CD14-positive monocyte (primary cell): ENCODE results near the gene KIF5C. TPM values are rescaled to one million over a fixed set of nuclear protein-coding genes. Genes with fewer than 3 reads are reported as not detected.
A peak's percentile ranks its signal among the peaks of the same experiment; 100 is the strongest.

ENCODE experiments used
- DNase-seq, 3 donors: peaks; one replicate each; pipeline ENCODE4 v3.0.0-alpha.2; 2011 to 2022
- H2AFZ ChIP-seq: 2 replicates; pipeline ENCODE4 v1.6.0; 2012; ENCODE audit warnings: mild to moderate bottlenecking, low read depth, low read length, inconsistent platforms; ENCODE audit not compliant: insufficient read depth, poor library complexity, severe bottlenecking
- H3K27ac ChIP-seq, 2 donors: 1 replicate in 1 of 2; 2 replicates in 1 of 2; pipeline ENCODE4 v1.5.1; 2012 to 2013; ENCODE audit warnings: low read length in 2 of 2, control low read depth in 1 of 2, inconsistent platforms in 1 of 2, low read depth in 1 of 2, mild to moderate bottlenecking in 1 of 2
- H3K27me3 ChIP-seq, 2 donors: one replicate each; pipeline versions ENCODE4 v1.6.0 to v1.6.1; 2011 to 2013; ENCODE audit warnings: low read length in 2 of 2; ENCODE audit not compliant: control insufficient read depth in 2 of 2, insufficient read depth in 2 of 2
- H3K36me3 ChIP-seq, 2 donors: replicated peaks in 1 of 2; 1 replicate in 1 of 2; 2 replicates in 1 of 2; pipeline versions ENCODE4 v1.5.1 to v1.6.1; 2012 to 2013; ENCODE audit warnings: low read length in 2 of 2, control low read depth in 1 of 2, inconsistent platforms in 1 of 2, mild to moderate bottlenecking in 1 of 2; ENCODE audit not compliant: insufficient read depth in 2 of 2, control insufficient read depth in 1 of 2
- H3K4me1 ChIP-seq, 2 donors: 1 replicate in 1 of 2; 2 replicates in 1 of 2; pipeline versions ENCODE4 v1.5.1 to v1.6.1; 2012 to 2013; ENCODE audit warnings: low read length in 2 of 2, control low read depth in 1 of 2, inconsistent platforms in 1 of 2, mild to moderate bottlenecking in 1 of 2, moderate library complexity in 1 of 2; ENCODE audit not compliant: insufficient read depth in 2 of 2, control insufficient read depth in 1 of 2
- H3K4me2 ChIP-seq: replicated peaks from 2 replicates; pipeline ENCODE3; 2012; ENCODE audit warnings: low read length, moderate library complexity, mild to moderate bottlenecking; ENCODE audit not compliant: poor library complexity, severe bottlenecking; ENCODE audit errors: extremely low read depth
- H3K4me3 ChIP-seq, 3 experiments: fragments of 200-600 bp in 1 of 3; sonication (generic) in 1 of 3; replicated peaks in 1 of 3; 1 replicate in 2 of 3; 2 replicates in 1 of 3; pipeline ENCODE4 v1.5.1; 2011 to 2013; ENCODE audit warnings: low read length in 3 of 3, mild to moderate bottlenecking in 3 of 3, control low read depth in 2 of 3, low read depth in 2 of 3, inconsistent platforms in 1 of 3, moderate library complexity in 1 of 3
- H3K79me2 ChIP-seq: 2 replicates; pipeline ENCODE4 v1.6.0; 2012; ENCODE audit warnings: mild to moderate bottlenecking, control low read depth, inconsistent platforms, low read length, moderate library complexity; ENCODE audit not compliant: insufficient read depth
- H3K9ac ChIP-seq: 2 replicates; pipeline ENCODE4 v1.6.0; 2017; ENCODE audit warnings: low read length, mild to moderate bottlenecking; ENCODE audit not compliant: insufficient read depth, poor library complexity, severe bottlenecking
- H3K9me3 ChIP-seq, 2 donors: replicated peaks in 1 of 2; 1 replicate in 1 of 2; 2 replicates in 1 of 2; pipeline versions ENCODE4 v1.5.1 to v1.6.1; 2012 to 2013; ENCODE audit warnings: low read length in 2 of 2, control low read depth in 1 of 2; ENCODE audit not compliant: control insufficient read depth in 1 of 2, insufficient read depth in 1 of 2
- H4K20me1 ChIP-seq: 2 replicates; pipeline ENCODE4 v1.6.0; 2012; ENCODE audit warnings: mild to moderate bottlenecking, low read length, control low read depth, moderate library complexity; ENCODE audit not compliant: insufficient read depth
- H3K27ac Mint-ChIP-seq, 7 donors: one replicate each; pipeline ENCODE4 v1.8.0; 2020; ENCODE audit warnings: mild to moderate bottlenecking in 7 of 7, mixed read lengths in 7 of 7, moderate library complexity in 6 of 7, inconsistent platforms in 2 of 7
- H3K27me3 Mint-ChIP-seq, 3 donors: one replicate each; pipeline ENCODE4 v1.8.0; 2021 to 2022; ENCODE audit warnings: low read depth in 3 of 3, mild to moderate bottlenecking in 3 of 3, mixed read lengths in 3 of 3, moderate library complexity in 3 of 3, inconsistent platforms in 1 of 3
- H3K36me3 Mint-ChIP-seq, 2 donors: one replicate each; pipeline ENCODE4 v1.8.0; 2020; ENCODE audit warnings: mixed read lengths in 2 of 2, inconsistent platforms in 1 of 2, mild to moderate bottlenecking in 1 of 2
- H3K4me1 Mint-ChIP-seq: one replicate; pipeline ENCODE4 v1.8.0; 2020; ENCODE audit warnings: mild to moderate bottlenecking, mixed read lengths
- H3K4me3 Mint-ChIP-seq, 2 donors: one replicate each; pipeline ENCODE4 v1.8.0; 2020; ENCODE audit warnings: mild to moderate bottlenecking in 2 of 2, mixed read lengths in 2 of 2, moderate library complexity in 1 of 2
- H3K9me3 Mint-ChIP-seq, 7 donors: one replicate each; pipeline ENCODE4 v1.8.0; 2020 to 2022; ENCODE audit warnings: mixed read lengths in 7 of 7, mild to moderate bottlenecking in 6 of 7, moderate library complexity in 6 of 7, inconsistent platforms in 2 of 7
- WGBS: methylation state at CpG from one replicate; pipeline ENCODE4 v1.1.5; 2013; ENCODE audit warnings: missing lambda C conversion rate; ENCODE audit not compliant: insufficient coverage; 5-methylcytosine and 5-hydroxymethylcytosine counted together
- intact Hi-C, 2 donors: fragments of 100-400 bp; cut with micrococcal nuclease; formaldehyde crosslinking; loops; one replicate each; pipeline versions ENCODE4 v1.15.0 to v1.15.1; 2023
- polyA plus RNA-seq, 3 donors: library from polyadenylated mRNA; depleted of rRNA in 1 of 3; unstranded in 2 of 3; stranded (reverse) in 1 of 3; fragments of 300-500 nt in 2 of 3; fragments of >200 nt in 1 of 3; fragmentation: Illumina TruSeq in 2 of 3; gene quantifications; 1 replicate in 2 of 3; 2 replicates in 1 of 3; pipeline ENCODE4 v1.2.3, GENCODE V29; 2012 to 2021
- TF ChIP-seq, protein P1 (sequence below): fragments of 200-600 bp; IDR thresholded peaks from one replicate; pipeline ENCODE4 v1.8.0; 2022; ENCODE audit warnings: antibody characterized with exemption, mild to moderate bottlenecking

KIF5C gene
- polyA plus RNA-seq, 3 donors, result 0.04 TPM; not detected in 2

DNA sequence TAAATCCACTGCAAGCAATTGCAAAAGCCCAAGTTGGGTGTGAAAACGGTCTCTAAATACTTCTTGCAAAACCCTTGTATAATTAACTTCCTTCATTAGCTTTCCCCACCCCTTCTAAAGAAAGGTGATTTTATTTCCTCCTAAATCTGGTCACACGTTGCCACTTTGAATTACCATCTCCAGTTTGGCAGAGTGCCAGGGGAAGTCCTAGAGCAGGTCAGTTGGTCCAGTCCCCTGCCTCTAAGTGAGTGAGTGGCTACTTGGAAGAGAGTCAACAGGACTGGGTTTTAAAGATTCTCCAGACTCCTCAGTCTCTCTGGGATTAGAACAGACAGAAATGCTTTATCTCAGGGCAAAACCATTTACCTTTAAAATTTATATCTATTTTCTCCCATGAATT lies 144.7 kb downstream of the KIF5C start:
- Histone ChIP-seq H4K20me1 (no peaks in the 10 kb centered on the region), H3K27ac (peak overlapping the region in 1 of 2 donors; percentile 12), H3K36me3 (no peaks in the 10 kb centered on the region), H3K27me3 (no peaks in the 10 kb centered on the region), H2AFZ (no peak overlapping the region), H3K4me1 (peaks cover 36 to 39% of the 10 kb centered on the region in 2 donors), H3K4me2 (peak overlapping the region; percentile 28), H3K4me3 (no peak overlapping the region), H3K9me3 (no peaks in the 10 kb centered on the region), H3K9ac (no peak overlapping the region), H3K79me2 (no peaks in the 10 kb centered on the region)
- H3K36me3 Mint-ChIP-seq, result peaks cover 0 to 2% of the 10 kb centered on the region in 2 donors
- H3K4me1 Mint-ChIP-seq, result peaks cover 43% of the 10 kb centered on the region
- WGBS, result no CpG with 5 or more reads among the region's 2 CpGs
- peak; percentile 17 to 57 (median 35) for DNase-seq
- H3K4me3 Mint-ChIP-seq, result peak overlapping the region in 1 of 2 donors; percentile 73
- H3K9me3 Mint-ChIP-seq, result no peaks in the 10 kb centered on the region
- TF ChIP-seq, protein P1, sequence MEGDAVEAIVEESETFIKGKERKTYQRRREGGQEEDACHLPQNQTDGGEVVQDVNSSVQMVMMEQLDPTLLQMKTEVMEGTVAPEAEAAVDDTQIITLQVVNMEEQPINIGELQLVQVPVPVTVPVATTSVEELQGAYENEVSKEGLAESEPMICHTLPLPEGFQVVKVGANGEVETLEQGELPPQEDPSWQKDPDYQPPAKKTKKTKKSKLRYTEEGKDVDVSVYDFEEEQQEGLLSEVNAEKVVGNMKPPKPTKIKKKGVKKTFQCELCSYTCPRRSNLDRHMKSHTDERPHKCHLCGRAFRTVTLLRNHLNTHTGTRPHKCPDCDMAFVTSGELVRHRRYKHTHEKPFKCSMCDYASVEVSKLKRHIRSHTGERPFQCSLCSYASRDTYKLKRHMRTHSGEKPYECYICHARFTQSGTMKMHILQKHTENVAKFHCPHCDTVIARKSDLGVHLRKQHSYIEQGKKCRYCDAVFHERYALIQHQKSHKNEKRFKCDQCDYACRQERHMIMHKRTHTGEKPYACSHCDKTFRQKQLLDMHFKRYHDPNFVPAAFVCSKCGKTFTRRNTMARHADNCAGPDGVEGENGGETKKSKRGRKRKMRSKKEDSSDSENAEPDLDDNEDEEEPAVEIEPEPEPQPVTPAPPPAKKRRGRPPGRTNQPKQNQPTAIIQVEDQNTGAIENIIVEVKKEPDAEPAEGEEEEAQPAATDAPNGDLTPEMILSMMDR, result no peak
- intact Hi-C loops, result loop anchor here (2.0 to 5.0 kb wide), 3 partner anchors 293 to 543 kb away; no protein-coding TSS in a partner anchor
- H3K27me3 Mint-ChIP-seq, result peaks cover 2 to 8% (median 4%) of the 10 kb centered on the region in 3 donors
- peak overlapping the region in 2 of 7 donors; percentile 24 to 75 for H3K27ac Mint-ChIP-seq

DNA sequence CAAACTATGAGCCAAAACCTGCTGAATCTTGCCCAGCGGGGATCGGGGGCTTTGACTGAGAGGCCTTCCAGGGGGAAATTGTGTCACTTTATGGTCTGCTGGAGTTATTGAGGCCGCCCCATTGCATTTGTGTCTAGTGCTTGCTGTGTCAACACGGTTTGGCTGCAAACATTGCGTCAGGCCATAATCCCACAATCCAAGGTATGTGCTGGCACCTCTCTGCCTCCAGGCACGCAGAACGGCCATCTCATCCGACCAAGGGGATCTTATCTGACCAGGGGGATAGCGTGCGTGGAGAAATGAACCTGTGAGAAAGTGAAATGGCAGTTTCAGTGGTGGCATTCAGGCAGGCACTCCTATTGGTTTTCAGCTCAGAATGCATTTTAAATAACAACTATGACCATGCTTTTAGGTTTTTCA lies 145.4 kb downstream of the KIF5C start:
- H4K20me1 ChIP-seq, result no peaks in the 10 kb centered on the region
- peak overlapping the region in 1 of 2 donors; percentile 47 for H3K27ac ChIP-seq
- H3K36me3 ChIP-seq, result no peaks in the 10 kb centered on the region
- no peaks in the 10 kb centered on the region for H3K27me3 ChIP-seq
- H3K9ac ChIP-seq, result no peak overlapping the region
- H2AFZ ChIP-seq, result no peak overlapping the region
- Mint-ChIP-seq H3K9me3 (no peaks in the 10 kb centered on the region), H3K27ac (peak overlapping the region in 4 of 7 donors; percentile 28 to 54 (median 48)), H3K4me3 (no peak overlapping the region), H3K27me3 (peaks cover 2 to 9% (median 4%) of the 10 kb centered on the region in 3 donors), H3K4me1 (peaks cover 43% of the 10 kb centered on the region), H3K36me3 (peaks cover 0 to 2% of the 10 kb centered on the region in 2 donors)
- no peak overlapping the region for H3K4me3 ChIP-seq
- intact Hi-C loops, result loop anchor here in 1 of 2 donors (5.0 kb wide), 1 partner anchor 292 kb away; no protein-coding TSS in a partner anchor
- H3K9me3 ChIP-seq, result no peaks in the 10 kb centered on the region
- TF ChIP-seq, protein P1, result no peak
- no peaks in the 10 kb centered on the region for H3K79me2 ChIP-seq
- H3K4me1 ChIP-seq, result peaks cover 36 to 39% of the 10 kb centered on the region in 2 donors
- no peak for DNase-seq
- H3K4me2 ChIP-seq, result no peak overlapping the region
- 74% methylated on average over 7 of the region's 10 CpGs for WGBS
